Fibroblast of villous mesenchyme (primary cell): ENCODE results near the gene RALGPS1. TPM values are rescaled to one million over a fixed set of nuclear protein-coding genes. Genes with fewer than 3 reads are reported as not detected.

Experiments
- DNase-seq: peaks from one replicate; pipeline ENCODE4 v3.0.0-alpha.2; 2010; ENCODE audit warnings: low read depth
- H3K4me3 ChIP-seq: 2 replicates; pipeline ENCODE4 v1.5.1; 2011; ENCODE audit warnings: low read depth, mild to moderate bottlenecking, low read length
- total RNA-seq: library from RNA; depleted of rRNA; stranded (reverse); fragments of >200 nt; gene quantifications from 2 replicates; pipeline ENCODE4 v1.2.3, GENCODE V29; 2012
- TF ChIP-seq, protein P1 (sequence below): IDR thresholded peaks from 2 replicates; pipeline ENCODE4 v1.5.1; 2012; ENCODE audit warnings: low read depth, mild to moderate bottlenecking, low read length; ENCODE audit not compliant: insufficient read depth

The RALGPS1 gene
- total RNA-seq, 1 donor: 2.6 TPM

DNA sequence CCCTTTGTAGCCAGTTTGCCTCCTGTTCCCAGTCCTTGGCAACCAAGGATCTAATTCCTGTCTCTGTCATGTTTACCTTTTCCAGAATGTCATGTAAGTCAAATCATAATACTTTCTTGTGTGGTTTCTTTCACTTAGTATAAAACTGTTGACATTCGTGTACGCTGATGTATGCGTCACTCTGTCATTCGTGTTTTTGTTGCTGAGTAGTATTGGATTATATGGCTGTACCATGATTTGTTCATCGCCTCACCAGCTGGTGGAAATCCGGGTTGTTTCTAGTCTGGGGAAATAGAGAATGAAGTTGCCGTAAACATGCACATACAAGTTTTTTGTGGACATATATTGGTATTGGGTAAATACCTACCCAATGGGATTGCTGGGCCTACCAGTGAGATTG is 110.5 kb downstream of the RALGPS1 start:
- DNase-seq: no peak
- no peak overlapping the region for H3K4me3 ChIP-seq
- TF ChIP-seq, protein P1, sequence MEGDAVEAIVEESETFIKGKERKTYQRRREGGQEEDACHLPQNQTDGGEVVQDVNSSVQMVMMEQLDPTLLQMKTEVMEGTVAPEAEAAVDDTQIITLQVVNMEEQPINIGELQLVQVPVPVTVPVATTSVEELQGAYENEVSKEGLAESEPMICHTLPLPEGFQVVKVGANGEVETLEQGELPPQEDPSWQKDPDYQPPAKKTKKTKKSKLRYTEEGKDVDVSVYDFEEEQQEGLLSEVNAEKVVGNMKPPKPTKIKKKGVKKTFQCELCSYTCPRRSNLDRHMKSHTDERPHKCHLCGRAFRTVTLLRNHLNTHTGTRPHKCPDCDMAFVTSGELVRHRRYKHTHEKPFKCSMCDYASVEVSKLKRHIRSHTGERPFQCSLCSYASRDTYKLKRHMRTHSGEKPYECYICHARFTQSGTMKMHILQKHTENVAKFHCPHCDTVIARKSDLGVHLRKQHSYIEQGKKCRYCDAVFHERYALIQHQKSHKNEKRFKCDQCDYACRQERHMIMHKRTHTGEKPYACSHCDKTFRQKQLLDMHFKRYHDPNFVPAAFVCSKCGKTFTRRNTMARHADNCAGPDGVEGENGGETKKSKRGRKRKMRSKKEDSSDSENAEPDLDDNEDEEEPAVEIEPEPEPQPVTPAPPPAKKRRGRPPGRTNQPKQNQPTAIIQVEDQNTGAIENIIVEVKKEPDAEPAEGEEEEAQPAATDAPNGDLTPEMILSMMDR: no peak

DNA sequence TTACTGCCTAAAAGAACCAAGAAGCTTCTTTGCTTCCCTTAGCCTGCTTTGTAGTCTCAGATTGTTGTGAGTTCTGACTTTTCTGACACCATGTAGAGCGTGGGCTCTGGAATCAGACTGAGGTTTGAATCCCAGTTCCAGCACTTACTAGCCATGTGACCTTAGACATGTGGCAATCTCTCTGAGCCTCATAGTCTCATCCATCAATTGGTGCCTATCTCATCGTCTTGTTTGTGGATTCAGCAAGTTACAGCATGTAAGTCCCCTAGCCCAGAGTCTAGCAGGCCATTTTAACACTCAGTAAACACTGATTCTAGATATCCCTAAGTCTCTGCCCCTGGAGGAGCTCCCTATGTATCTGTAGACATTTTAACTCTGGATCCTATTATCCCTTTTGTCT is 113.1 kb downstream of the RALGPS1 start:
- TF ChIP-seq, protein P1: no peak
- no peak for DNase-seq
- no peak overlapping the region for H3K4me3 ChIP-seq

DNA sequence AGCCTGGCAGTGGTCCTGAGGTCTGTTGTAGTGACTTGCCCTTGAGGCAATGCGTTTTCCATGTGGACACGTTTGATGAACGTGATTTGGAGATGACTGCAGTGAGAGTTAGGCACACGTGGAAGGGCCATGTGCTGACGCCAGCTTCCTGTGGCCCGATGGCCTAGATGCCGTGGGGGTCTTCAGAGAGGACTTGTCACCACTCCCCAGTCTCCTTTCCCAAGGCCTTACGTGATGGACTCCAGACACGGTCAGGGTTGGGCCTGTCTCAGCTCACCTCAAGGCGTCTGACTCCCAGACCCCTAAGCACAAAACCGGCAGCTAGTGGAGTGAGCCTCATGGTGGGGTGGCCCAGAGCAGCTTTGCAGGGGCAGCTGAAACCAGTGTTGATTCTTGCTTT is 115.0 kb downstream of the RALGPS1 start:
- DNase-seq: no peak
- TF ChIP-seq, protein P1: no peak
- H3K4me3 ChIP-seq: no peak overlapping the region

DNA sequence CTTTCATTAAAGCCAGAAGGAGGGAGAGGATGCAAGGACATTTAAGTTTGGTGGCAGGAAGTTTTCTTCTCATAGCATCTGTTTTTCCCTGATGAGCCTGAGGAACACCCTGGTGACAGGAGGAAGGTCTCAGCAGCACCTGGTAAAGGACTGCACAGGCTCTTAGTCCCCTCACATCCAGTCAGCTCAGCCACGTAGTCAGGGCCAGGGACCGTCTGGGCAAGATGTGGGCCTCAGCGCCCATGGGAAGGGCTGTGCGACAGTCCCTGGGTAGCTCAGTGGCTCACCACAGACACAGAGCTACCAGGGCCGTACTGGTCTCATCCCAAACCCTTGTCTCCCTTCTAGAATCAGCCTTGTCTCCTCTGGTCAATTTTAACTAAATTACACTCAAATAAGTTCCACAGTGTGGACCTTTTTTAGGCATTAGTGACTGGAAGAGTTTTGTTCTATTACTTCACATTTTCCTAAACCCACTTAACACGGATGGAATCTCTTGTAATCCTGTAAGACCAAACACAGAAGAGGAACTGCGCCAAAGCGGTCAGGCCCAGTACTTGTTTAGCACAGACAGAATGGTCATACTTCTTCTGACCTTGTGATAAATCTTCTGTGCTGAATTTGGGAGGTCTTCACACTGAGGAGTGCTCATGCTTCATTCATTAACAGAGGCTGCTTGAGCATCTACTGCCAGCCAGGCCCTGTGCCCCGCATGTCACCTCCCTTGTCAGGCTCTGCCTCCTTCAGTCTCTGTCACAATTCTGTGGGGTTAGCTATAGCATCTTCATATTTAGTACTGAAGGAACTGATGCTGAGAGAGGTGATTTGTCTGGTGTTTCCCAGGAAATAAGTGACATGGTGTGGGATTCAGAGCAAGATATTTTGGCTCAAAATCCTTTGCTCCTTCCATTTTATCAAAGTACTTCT is 116.5 kb downstream of the RALGPS1 start:
- TF ChIP-seq, protein P1: no peak
- DNase-seq: peak; percentile 47
- no peak overlapping the region for H3K4me3 ChIP-seq

DNA sequence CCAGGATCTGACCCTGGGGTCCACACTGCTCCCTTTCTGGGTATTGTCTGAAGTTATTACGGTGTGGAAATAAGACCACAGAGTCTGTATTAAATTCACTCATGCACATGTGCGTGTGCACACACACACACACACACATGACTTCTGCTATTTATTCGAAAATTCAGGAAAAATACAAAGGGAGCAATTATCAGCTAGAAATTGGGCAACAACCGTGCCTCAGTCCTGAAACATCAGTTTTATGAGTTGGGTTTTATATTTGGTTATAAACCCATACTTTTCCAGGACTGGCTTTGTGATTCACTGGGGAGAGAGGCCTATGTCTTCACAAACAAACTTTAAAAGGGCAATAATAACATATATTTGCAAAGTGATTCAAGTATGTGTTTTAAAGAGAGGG is 117.7 kb downstream of the RALGPS1 start:
- TF ChIP-seq, protein P1: no peak
- no peak for DNase-seq
- H3K4me3 ChIP-seq: no peak overlapping the region

DNA sequence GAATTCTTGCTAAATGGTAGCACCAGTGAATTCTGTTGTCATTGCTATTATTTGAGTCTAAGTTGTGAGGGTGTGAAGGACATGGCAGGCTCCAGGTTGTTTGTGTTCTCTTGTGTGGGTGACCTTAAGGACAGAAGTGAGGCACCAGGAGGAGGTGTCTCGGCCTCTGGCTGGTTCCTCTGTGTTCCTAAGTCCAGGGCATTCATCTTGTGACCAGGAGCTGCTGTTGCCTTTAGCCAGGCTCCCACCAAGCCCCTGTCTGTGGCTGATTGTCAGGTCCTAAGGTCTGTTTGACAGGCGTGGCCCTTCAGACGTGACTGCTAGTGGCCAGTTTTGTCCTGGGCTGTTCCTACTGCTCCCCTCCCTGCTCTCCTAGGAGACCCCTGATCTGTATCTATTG is 118.5 kb downstream of the RALGPS1 start:
- H3K4me3 ChIP-seq: no peak overlapping the region
- TF ChIP-seq, protein P1: no peak
- no peak for DNase-seq
